Fibroblast of skin of back (primary cell): ENCODE results near the gene PACS1.
"Not testable (repeated sequence)": the region's sequence is repeated elsewhere in the genome, so short reads cannot be mapped to it uniquely, and the experiment has no call there.

Experiments used
- DNase-seq: peaks from one replicate; pipeline ENCODE4 v3.0.0-alpha.2; 2013

Gene PACS1

GRCh38 chr11:66076561-66076960, 6.5 kb downstream of the PACS1 start:
- DNase-seq = peak; percentile 45

GRCh38 chr11:66077927-66078326, 7.9 kb downstream of the PACS1 start:
- DNase-seq = no peak

GRCh38 chr11:66078949-66079348, 8.9 kb downstream of the PACS1 start:
- DNase-seq = not testable (repeated sequence)

DNA sequence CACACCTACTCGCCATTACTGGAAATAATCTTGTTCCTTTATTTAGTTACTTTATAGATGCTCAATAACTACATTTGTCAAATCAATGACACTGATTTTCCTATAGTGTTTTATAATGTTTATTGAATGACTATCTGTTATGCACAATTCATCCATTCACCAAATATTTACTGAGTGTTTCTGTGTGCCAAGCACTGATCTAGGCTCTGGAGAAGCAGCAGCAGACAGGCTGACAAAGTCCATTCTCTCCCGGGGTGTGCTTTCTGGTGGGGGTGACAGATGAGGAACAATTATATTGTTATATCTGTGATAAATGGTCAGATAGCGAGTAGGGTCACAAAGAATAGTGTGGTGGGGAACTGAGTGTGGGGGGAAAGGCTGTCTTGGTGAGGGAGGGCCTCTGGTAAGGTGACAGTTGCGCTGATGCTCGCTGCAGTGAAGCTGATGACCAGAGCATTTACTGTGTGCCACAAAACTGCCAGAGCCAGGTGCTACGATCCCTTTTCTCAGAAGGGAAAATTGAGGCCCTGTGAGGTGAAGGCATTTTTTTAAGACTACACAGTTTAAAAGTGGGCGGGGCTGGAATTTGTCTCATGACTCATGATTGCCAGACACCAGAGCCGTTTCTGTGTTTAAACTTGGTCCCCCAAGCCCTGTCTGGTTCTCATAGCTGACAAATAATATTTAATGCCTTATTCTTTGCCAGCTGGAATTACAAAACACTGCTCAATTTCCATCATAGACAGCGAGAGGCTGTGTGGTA, 10.2 kb downstream of the PACS1 start:
- DNase-seq = peak; percentile 87

DNA sequence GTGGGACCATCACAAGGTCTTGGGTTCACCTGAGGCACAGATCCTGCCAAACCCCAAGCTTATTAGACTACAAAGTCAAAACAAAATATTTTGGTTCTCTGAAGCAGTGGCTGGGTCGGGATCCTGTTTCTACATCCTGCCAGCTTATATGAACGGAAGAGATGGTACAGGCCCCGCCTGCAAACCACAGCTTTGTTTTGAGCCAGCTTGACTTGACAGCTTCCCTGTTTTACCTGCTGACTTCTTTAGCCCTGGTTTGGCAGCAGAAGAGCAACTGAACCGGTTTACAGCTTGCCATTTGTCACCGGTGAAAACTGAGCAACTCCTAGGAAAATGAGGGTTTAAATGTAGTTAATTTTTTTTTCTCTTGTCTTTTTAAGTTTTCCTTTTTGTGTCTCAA, 11.4 kb downstream of the PACS1 start:
- peak; percentile 22 for DNase-seq

DNA sequence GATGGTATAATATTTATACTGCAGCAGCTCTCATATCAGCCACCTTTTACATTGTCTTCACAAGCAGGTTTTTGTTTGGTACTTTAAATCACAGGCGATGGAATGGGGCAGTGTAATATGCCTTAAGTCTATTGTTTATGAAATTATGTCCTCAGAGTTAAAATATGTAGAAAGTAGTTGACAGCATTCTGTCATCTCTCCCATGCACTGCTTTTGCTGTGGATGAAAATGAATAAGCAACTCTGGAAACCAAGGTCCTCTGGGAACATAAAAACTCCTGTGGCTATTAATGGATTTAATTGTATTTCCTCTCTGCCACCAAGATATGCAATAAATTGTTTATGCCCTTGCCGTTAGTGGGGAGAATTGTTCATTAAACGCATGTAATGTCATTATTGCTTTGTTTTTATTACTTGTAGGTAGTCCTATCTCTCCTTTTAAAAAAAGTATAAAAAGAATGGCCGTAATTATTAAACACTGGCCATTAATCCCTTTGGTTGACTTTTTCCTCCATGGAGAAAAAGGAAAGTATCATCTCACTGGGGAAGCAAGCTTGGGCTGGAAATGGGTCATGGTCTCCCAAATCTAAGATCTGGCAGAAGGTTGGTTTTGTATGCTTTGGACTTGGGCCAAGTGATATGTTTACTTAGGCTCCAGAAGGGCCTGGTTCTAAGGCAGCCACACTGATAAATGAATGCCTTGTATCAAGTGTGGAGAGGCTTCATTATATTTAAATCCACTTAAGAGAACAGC, 13.1 kb downstream of the PACS1 start:
- peak; percentile 67 for DNase-seq

- DNase-seq = no peak
Observed at GRCh38 chr11:66083767-66084166, 13.7 kb downstream of the PACS1 start.

GRCh38 chr11:66084821-66085475, 14.9 kb downstream of the PACS1 start:
- DNase-seq = no peak

GRCh38 chr11:66087148-66087908, 17.3 kb downstream of the PACS1 start:
- no peak for DNase-seq

GRCh38 chr11:66089067-66089466, 19.0 kb downstream of the PACS1 start:
- no peak for DNase-seq

GRCh38 chr11:66090288-66090687, 20.2 kb downstream of the PACS1 start:
- DNase-seq = no peak

GRCh38 chr11:66092125-66092524, 22.1 kb downstream of the PACS1 start:
- not testable (repeated sequence) for DNase-seq

DNA sequence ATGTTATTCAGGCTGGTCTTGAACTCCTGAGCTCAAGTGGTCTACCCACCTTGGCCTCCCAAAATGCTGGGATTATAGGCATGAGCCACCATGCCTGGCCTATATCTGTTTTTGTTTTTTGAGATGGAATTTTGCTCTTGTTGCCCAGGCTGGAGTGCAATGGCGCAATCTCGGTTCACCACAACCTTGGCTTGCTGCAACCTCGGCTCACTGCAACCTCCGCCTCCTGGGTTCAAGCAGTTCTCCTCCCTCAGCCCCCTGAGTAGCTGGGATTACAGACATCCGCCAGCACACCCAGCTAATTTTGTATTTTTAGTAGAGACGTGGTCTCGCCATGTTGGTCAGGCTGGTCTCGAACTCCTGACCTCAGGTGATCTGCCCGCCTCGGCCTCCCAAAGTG, 29.7 kb downstream of the PACS1 start:
- DNase-seq = not testable (repeated sequence)

DNA sequence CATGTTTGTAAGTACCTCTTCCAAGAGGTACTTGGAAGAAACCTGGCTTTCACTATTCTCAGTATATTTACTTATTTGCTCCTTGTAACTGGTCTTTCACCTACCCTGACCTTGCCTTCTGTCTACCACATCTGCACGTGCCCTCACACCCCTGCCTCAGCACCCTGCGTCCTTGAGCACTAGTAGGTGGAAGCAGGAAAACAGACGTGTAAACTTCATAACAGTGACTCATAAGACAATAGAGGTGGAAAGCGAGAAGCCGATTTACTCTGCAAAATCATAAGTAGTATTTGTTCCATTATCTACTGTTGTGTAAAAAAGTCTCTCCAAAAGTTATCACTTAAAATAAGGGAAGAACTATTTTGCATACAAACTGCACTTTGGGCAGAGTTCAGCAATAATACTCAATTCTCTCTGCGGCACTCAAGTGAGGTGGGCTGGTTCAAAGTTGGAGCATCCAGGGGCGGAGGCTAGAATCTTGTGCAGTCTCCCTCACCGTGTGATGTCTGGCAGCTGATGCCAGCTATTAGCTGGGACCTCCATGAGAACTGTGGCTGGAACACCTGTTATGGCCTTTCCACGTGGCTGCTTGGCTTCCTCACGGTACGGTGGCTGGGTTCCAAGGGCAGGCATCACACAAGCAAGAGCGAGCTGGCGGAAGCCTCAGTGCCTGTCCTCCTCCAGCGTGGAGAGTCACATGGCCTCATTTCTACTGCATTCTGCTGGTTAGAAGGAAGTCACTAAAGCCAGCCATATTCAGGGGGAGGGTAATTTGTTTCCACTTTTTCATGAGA, 30.4 kb downstream of the PACS1 start:
- no peak for DNase-seq

- no peak for DNase-seq
Observed at GRCh38 chr11:66101066-66101464, 31.0 kb downstream of the PACS1 start.

DNA sequence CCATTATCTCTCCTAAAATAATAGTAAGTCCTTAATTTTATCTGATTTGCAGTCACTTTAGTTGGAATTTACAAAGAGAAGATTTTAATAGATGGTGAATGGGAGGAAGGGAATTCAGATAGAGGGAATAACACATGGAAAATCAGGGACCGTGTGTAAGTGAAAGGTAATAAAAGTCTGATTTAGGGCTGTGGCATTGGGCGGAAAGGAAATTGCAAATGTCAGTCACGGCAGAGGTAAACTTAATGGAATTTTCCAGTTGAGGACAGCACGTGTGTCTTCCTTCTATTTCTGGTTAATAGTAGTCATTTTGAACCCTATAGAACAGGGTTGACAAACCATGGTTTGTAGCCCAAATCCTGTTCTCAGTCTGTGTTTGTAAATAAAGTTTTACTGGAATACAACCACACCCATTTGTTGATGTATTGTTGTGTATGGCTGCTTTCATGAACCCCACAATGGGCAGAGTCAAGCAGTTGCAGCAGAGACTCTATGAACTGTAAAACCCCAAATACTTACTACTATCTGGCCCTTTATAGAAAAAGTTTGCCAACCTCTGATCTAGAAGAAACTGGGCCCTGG, 34.1 kb downstream of the PACS1 start:
- no peak for DNase-seq

- DNase-seq = peak; percentile 33
Observed at GRCh38 chr11:66106786-66107599, 36.9 kb downstream of the PACS1 start.

- no peak for DNase-seq
Observed at GRCh38 chr11:66107600-66108510, 37.8 kb downstream of the PACS1 start.

DNA sequence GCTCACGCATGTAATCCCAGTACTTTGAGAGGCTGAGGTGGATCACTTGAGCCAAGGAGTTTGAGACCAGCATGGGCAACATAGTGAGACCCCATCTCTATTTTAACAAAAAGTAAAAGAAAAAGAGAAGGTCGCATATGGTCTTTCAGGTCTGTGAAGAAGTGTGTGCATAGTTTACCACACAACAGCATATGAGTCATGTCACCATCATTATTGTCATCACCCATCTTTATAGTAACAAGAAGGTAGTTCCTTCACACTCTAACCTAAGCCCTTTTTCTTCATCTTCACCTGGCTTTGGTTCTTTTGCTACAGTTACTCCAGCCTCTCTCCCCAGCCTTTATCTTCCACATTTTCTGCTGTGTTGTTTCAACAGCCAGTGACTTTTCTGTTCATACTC, 39.2 kb downstream of the PACS1 start:
- DNase-seq = no peak
